CD4-positive, alpha-beta T cell treated with Interleukin-2 at 100 ng/mL for 4 hours (primary cell): Measurements from ENCODE around the gene PRX.
A peak's percentile ranks its signal among the peaks of the same experiment; 100 is the strongest.

Source experiments
- DNase-seq: peaks from one replicate; pipeline ENCODE4 v3.0.0-alpha.2; 2020; ENCODE audit warnings: low spot score

Gene PRX

GRCh38 chr19:40365613-40366401 is 47.4 kb downstream of the PRX start:
- DNase-seq, result peak; percentile 17

GRCh38 chr19:40365010-40365409 is 48.2 kb downstream of the PRX start:
- no peak for DNase-seq

GRCh38 chr19:40363069-40363468 is 50.1 kb downstream of the PRX start:
- no peak for DNase-seq

- DNase-seq, result no peak
Observed at GRCh38 chr19:40362160-40362559, 51.0 kb downstream of the PRX start.

- no peak for DNase-seq
Observed at GRCh38 chr19:40360708-40361241, 52.4 kb downstream of the PRX start.

- DNase-seq, result no peak
Observed at GRCh38 chr19:40360020-40360707, 53.0 kb downstream of the PRX start.

- no peak for DNase-seq
Observed at GRCh38 chr19:40358773-40359172, 54.4 kb downstream of the PRX start.

GRCh38 chr19:40357640-40358039 is 55.5 kb downstream of the PRX start:
- no peak for DNase-seq

- no peak for DNase-seq
Observed at GRCh38 chr19:40356681-40357595, 56.2 kb downstream of the PRX start.

GRCh38 chr19:40355975-40356680 is 57.0 kb downstream of the PRX start:
- no peak for DNase-seq

GRCh38 chr19:40348961-40349507 is 64.1 kb downstream of the PRX start:
- peak; percentile 1 for DNase-seq

GRCh38 chr19:40348125-40348913 is 64.9 kb downstream of the PRX start, which contains the start of the genes C19orf47 and PLD3:
C19orf47 (minus strand) TSS chr19:40348397; CDS start chr19:40341857, 6,540 bp downstream.
PLD3 (plus strand) TSS chr19:40348695; CDS start chr19:40366484, 17,789 bp downstream.
- peak; percentile 99 for DNase-seq

GRCh38 chr19:40344422-40344821 is 68.8 kb downstream of the PRX start:
- DNase-seq, result no peak
